Epithelial cell of esophagus (primary cell): ENCODE measurements around the gene ADAM15.
A peak's percentile ranks its signal among the peaks of the same experiment; 100 is the strongest.

ENCODE experiments used
- DNase-seq: peaks from one replicate; pipeline ENCODE4 v3.0.0; 2010; ENCODE audit warnings: low read depth
- H3K4me3 ChIP-seq: 2 replicates; pipeline ENCODE4 v1.5.1; 2011; ENCODE audit warnings: mild to moderate bottlenecking, low read length, control low read depth
- TF ChIP-seq, protein P1 (sequence below): IDR thresholded peaks from 2 replicates; pipeline ENCODE4 v1.5.1; 2011; ENCODE audit warnings: low read depth, mild to moderate bottlenecking, low read length, control low read depth, inconsistent platforms; ENCODE audit not compliant: insufficient read depth; ENCODE audit errors: missing control alignments

Gene ADAM15

DNA sequence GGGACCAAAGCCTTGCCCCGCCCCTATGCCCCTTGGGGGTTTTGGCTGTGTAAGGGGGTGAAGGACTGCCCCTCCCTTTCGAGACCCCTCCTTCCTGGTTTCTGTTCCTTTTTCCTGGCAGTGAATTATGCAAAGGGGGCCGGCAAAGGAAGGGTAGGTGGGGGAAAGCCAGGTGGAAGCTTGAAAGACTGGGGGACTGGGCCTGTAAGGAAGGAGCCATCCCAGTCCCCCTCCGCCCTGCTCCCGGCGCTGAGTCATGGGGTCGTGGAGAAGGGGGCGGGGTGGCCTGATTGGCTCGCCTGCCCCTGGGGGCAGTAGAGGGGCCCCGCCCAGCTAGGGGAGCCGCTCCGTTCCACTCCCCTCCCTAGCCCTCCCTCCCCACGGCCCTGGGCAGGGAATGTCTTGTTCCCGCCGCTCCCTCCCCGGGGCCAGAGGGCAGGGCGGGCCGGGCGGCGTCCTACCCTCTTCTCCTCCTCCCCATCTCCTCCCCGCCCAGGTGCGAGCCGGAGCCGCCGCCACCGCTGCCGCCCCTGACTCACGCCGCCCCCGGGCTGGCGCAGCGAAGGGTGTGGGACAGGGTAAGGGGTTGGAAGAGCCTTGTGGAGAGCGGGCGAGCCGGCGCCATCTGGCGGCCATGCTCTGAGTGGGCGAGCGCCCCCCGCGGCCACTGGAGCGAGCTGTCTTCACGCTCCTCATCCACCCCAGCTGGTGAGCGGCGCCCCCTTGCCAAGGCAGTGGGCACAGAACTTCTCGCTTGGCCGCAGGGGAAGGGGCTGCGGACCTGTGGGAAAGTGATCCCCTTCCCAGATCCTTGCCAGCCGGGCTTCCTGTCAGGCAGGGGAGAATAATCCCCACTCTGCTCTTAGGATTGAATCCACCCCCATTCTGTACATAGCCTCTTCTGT lies 33.8 kb upstream of the ADAM15 start:
- peak overlapping the region; percentile 11 for H3K4me3 ChIP-seq
- DNase-seq: peak; percentile 99
- TF ChIP-seq, protein P1, sequence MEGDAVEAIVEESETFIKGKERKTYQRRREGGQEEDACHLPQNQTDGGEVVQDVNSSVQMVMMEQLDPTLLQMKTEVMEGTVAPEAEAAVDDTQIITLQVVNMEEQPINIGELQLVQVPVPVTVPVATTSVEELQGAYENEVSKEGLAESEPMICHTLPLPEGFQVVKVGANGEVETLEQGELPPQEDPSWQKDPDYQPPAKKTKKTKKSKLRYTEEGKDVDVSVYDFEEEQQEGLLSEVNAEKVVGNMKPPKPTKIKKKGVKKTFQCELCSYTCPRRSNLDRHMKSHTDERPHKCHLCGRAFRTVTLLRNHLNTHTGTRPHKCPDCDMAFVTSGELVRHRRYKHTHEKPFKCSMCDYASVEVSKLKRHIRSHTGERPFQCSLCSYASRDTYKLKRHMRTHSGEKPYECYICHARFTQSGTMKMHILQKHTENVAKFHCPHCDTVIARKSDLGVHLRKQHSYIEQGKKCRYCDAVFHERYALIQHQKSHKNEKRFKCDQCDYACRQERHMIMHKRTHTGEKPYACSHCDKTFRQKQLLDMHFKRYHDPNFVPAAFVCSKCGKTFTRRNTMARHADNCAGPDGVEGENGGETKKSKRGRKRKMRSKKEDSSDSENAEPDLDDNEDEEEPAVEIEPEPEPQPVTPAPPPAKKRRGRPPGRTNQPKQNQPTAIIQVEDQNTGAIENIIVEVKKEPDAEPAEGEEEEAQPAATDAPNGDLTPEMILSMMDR: peak; percentile 81

DNA sequence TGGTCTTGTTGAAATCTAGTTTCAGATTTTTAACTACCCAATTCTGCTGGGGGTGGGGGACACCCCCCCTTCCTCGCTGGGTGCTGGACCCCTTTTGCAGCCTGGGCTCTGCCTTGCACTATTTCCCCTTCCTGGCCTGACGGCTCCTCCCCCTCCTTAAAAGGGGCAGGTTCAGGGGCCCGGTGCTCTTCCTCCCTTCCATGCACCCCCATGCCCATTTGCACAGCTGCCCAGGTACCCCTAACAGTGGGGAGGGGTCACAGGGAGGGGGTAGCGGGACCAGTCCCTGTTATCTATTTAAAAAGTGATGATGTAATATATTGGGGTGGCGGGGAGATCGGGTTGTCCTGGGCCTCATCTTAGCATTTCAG lies 33.2 kb upstream of the ADAM15 start:
- TF ChIP-seq, protein P1: no peak

GRCh38 chr1:155018617-155019348 lies 32.3 kb upstream of the ADAM15 start:
- TF ChIP-seq, protein P1: no peak
- DNase-seq: no peak
- no peak overlapping the region for H3K4me3 ChIP-seq

More for the DNA sequence above, 33.2 kb upstream of the ADAM15 start:
- peak overlapping the region; percentile 11 for H3K4me3 ChIP-seq
- no peak for DNase-seq

GRCh38 chr1:155019377-155020245 lies 31.5 kb upstream of the ADAM15 start:
- no peak overlapping the region for H3K4me3 ChIP-seq
- no peak for DNase-seq
- TF ChIP-seq, protein P1: no peak

GRCh38 chr1:155022136-155022926 lies 28.8 kb upstream of the ADAM15 start:
- TF ChIP-seq, protein P1: no peak
- no peak overlapping the region for H3K4me3 ChIP-seq
- no peak for DNase-seq

DNA sequence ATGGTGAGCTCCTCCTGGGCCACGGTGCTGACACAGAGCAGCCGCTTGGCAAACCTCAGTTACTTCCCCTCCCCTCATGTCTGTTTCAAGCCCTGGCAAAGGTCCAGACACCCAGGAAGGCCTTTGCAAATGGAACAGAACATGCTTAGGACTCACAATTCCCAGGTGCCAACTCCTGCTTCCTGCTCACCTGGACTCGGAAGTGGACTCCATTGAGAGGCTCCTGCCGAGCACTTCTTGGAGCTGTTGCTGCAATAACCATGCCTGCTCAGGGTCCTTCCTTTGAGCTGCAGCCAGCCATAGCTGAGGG lies 28.2 kb upstream of the ADAM15 start:
- peak; percentile 62 for DNase-seq
- H3K4me3 ChIP-seq: no peak overlapping the region
- TF ChIP-seq, protein P1: no peak
